K562 (cell line): ENCODE results near the gene SLC20A1. TPM values are rescaled to one million over a fixed set of nuclear protein-coding genes. Genes with fewer than 3 reads are reported as not detected.
A peak's percentile ranks its signal among the peaks of the same experiment; 100 is the strongest.

ENCODE experiments used
- ATAC-seq: fragments of 200-7000 bp; cut with Tn5 transposase; 3 replicates; pipeline ENCODE4 v1.9.1; 2020; ENCODE audit warnings: moderate library complexity
- BruUV-seq: library from RNA; stranded (reverse); fragments of 400-500 nt; replicated peaks from 2 replicates; lab custom pipeline; 2021; lab: Mats Ljungman, UMichigan
- CTCF ChIA-PET: fragments of 300-600 bp; formaldehyde crosslinking; extraction: SDS; loops from one replicate; lab custom pipeline; 2021; ENCODE audit warnings: low intra/inter-chr PET ratio; lab: Yijun Ruan, JAX
- POLR2A ChIA-PET: fragments of 300-600, 350-650 bp; sonication (Branson Sonifier 250); formaldehyde crosslinking; extraction: SDS; loops from one replicate; lab custom pipeline; 2021; ENCODE audit warnings: antibody characterized with exemption, inconsistent platforms; lab: Yijun Ruan, JAX
- DNase-seq, 4 experiments: peaks; one replicate each; pipeline versions ENCODE4 v3.0.0 to v3.0.0-alpha.2; 2011 to 2018; ENCODE audit warnings: low spot score in 3 of 4, mixed read lengths in 3 of 4; ENCODE audit errors: extremely low read depth in 1 of 4
- FAIRE-seq: peaks from 2 replicates; lab custom pipeline; 2011; peaks lifted over from hg19 to GRCh38; lab: Jason Lieb, UNC
- H2AFZ ChIP-seq: 2 replicates; pipeline ENCODE4 v1.6.0; 2011; ENCODE audit warnings: low read depth, low read length, control low read depth, inconsistent platforms
- H3K27ac ChIP-seq: fragments of 200-600 bp; 3 replicates; pipeline ENCODE4 v1.8.0; 2011; ENCODE audit warnings: low read depth, mild to moderate bottlenecking, control low read depth, inconsistent platforms, low read length, moderate library complexity, mixed read lengths; ENCODE audit errors: extremely low read depth
- H3K27me3 ChIP-seq, 2 experiments: fragments of 300-600 bp in 1 of 2; 2 replicates in 1 of 2; 3 replicates in 1 of 2; pipeline versions ENCODE4 v1.6.0 to v1.8.0; 2011; ENCODE audit warnings: inconsistent platforms in 2 of 2, low read length in 2 of 2, mild to moderate bottlenecking in 1 of 2, mixed read lengths in 1 of 2, moderate library complexity in 1 of 2; ENCODE audit not compliant: control insufficient read depth in 2 of 2, insufficient read depth in 2 of 2
- H3K36me3 ChIP-seq: fragments of 300-600 bp; 3 replicates; pipeline ENCODE4 v1.8.0; 2011; ENCODE audit warnings: mild to moderate bottlenecking, low read length, inconsistent platforms; ENCODE audit not compliant: control insufficient read depth, insufficient read depth
- H3K4me1 ChIP-seq, 2 experiments: fragments of 200-600 bp in 1 of 2; replicated peaks in 1 of 2; 2 replicates in 1 of 2; 3 replicates in 1 of 2; pipeline versions ENCODE4 v1.5.1 to v1.8.0; 2011; ENCODE audit warnings: inconsistent platforms in 2 of 2, low read length in 2 of 2, mild to moderate bottlenecking in 1 of 2, mixed read lengths in 1 of 2, moderate library complexity in 1 of 2; ENCODE audit not compliant: control insufficient read depth in 2 of 2, insufficient read depth in 2 of 2
- H3K4me2 ChIP-seq: 2 replicates; pipeline ENCODE4 v1.6.1; 2011; ENCODE audit warnings: low read length, control low read depth, inconsistent platforms, mixed read lengths; ENCODE audit not compliant: insufficient read depth
- H3K4me3 ChIP-seq: fragments of 200-600 bp; sonication (generic), shearing (Covaris generic); 2 replicates; pipeline ENCODE4 v1.5.1; 2016; ENCODE audit warnings: control low read depth, inconsistent platforms
- H3K79me2 ChIP-seq: fragments of 200-600 bp; 3 replicates; pipeline ENCODE4 v1.8.0; 2011; ENCODE audit warnings: low read length, inconsistent platforms; ENCODE audit not compliant: control insufficient read depth, insufficient read depth
- H3K9ac ChIP-seq, 2 experiments: 2 replicates each; pipeline versions ENCODE4 v1.6.0 to v1.6.1; 2011; ENCODE audit warnings: low read depth in 2 of 2, low read length in 2 of 2, control low read depth in 1 of 2, inconsistent platforms in 1 of 2, mild to moderate bottlenecking in 1 of 2, mixed read lengths in 1 of 2; ENCODE audit not compliant: insufficient read depth in 1 of 2
- H3K9me1 ChIP-seq: one replicate; pipeline ENCODE4 v1.6.0; 2011; ENCODE audit warnings: inconsistent platforms, mild to moderate bottlenecking, low read length, moderate library complexity; ENCODE audit not compliant: control insufficient read depth, insufficient read depth
- H3K9me3 ChIP-seq: replicated peaks from 2 replicates; pipeline ENCODE4 v1.5.1; 2011; ENCODE audit warnings: low read depth, low read length, inconsistent platforms; ENCODE audit not compliant: control insufficient read depth, insufficient read depth
- H4K20me1 ChIP-seq: replicated peaks from 2 replicates; pipeline ENCODE4 v1.6.1; 2011; ENCODE audit warnings: low read length, inconsistent platforms, mixed read lengths; ENCODE audit not compliant: control insufficient read depth, insufficient read depth
- CEBPG ChIP-seq, 3 experiments: fragments of 200-800 bp in 1 of 3; sonication (Bioruptor generic) in 1 of 3; sonication (generic) in 1 of 3; formaldehyde crosslinking in 1 of 3; IDR thresholded peaks in 2 of 3; conservative IDR thresholded peaks in 1 of 3; 2 replicates each; pipeline versions ENCODE4 v1.6.1 to v1.8.0; 2016 to 2022; ENCODE audit warnings: missing compliant biosample characterization in 2 of 3, missing genetic modification characterization in 2 of 3, mild to moderate bottlenecking in 1 of 3, missing genetic modification reagents in 1 of 3
- CREB3L1 ChIP-seq: fragments of 450-650 bp; IDR thresholded peaks from 2 replicates; pipeline ENCODE4 v1.6.1; 2014; ENCODE audit warnings: low read depth, mild to moderate bottlenecking, moderate library complexity, borderline replicate concordance
- ELF4 ChIP-seq: fragments of 450-650 bp; formaldehyde crosslinking; IDR thresholded peaks from 2 replicates; pipeline ENCODE4 v1.4.0; 2022; ENCODE audit warnings: missing genetic modification characterization
- FOXJ2 ChIP-seq: fragments of 200-800 bp; sonication (Bioruptor generic); IDR thresholded peaks from 2 replicates; pipeline ENCODE4 v1.6.1; 2016; ENCODE audit warnings: missing genetic modification characterization, missing compliant biosample characterization
- FOXK1 ChIP-seq: sonication (generic); formaldehyde crosslinking; IDR thresholded peaks from 2 replicates; pipeline ENCODE4 v1.8.0; 2022; ENCODE audit warnings: missing genetic modification reagents, mild to moderate bottlenecking, borderline replicate concordance
- FUS ChIP-seq: fragments of 200-400 bp; formaldehyde crosslinking; optimal IDR thresholded peaks from 2 replicates; pipeline ENCODE3; 2017; ENCODE audit warnings: low read depth, low read length
- KAT2B ChIP-seq: IDR thresholded peaks from one replicate; pipeline ENCODE4 v1.6.1; 2012; ENCODE audit warnings: low read depth, mild to moderate bottlenecking, control low read depth, inconsistent platforms, low read length, moderate library complexity
- NFE2 ChIP-seq: IDR thresholded peaks from 2 replicates; pipeline ENCODE4 v1.6.1; 2014; ENCODE audit warnings: antibody characterized with exemption, low read depth
- REST ChIP-seq, 2 experiments: fragments of 450-650 bp; formaldehyde crosslinking in 1 of 2; IDR thresholded peaks; 2 replicates each; pipeline versions ENCODE4 v1.4.0 to v1.6.1; 2014 to 2020; ENCODE audit warnings: mild to moderate bottlenecking in 2 of 2, borderline replicate concordance in 1 of 2, low read depth in 1 of 2
- ZNF277 ChIP-seq: fragments of 250-450 bp; sonication (Bioruptor Pico); IDR thresholded peaks from 2 replicates; pipeline ENCODE4 v1.8.0; 2022; ENCODE audit warnings: inconsistent platforms, mild to moderate bottlenecking, moderate library complexity, borderline replicate concordance
- WGBS: fragments of 100-300 bp; shearing (Covaris generic); methylation state at CpG from one replicate; pipeline ENCODE4 v1.1.6; 2016; ENCODE audit warnings: low coverage, mixed read lengths; ENCODE audit not compliant: insufficient coverage; ENCODE audit errors: missing lambda C conversion rate; 5-methylcytosine and 5-hydroxymethylcytosine counted together
- in situ Hi-C: fragments of 300-500 bp; cut with MboI; formaldehyde crosslinking; loops from 4 replicates; pipeline ENCODE4 v1.15.0; 2018; ENCODE audit warnings: inconsistent platforms, mixed read lengths
- intact Hi-C: fragments of 100-400 bp; cut with micrococcal nuclease; formaldehyde crosslinking; loops from 2 replicates; pipeline ENCODE4 v1.14.2; 2022
- polyA plus RNA-seq, 8 experiments: library from polyadenylated mRNA; depleted of rRNA in 4 of 8; stranded (reverse) in 5 of 8; unstranded in 3 of 8; fragments of >200 nt; fragmentation: Nextera tagmentation in 2 of 8; fragmentation: Illumina TruSeq in 1 of 8; extraction: Ambion mirVana in 2 of 8; extraction: Trizol in 1 of 8; gene quantifications; 2 replicates each; pipeline versions ENCODE4 v1.2.1 to v1.2.3, GENCODE V29; 2011 to 2014; ENCODE audit warnings: inconsistent platforms in 1 of 8, missing spikeins in 1 of 8
- total RNA-seq, 7 experiments: library from RNA; depleted of rRNA in 6 of 7; stranded (reverse); fragments of >200 nt in 6 of 7; fragmentation: Illumina TruSeq in 2 of 7; extraction: Trizol in 2 of 7; gene quantifications; 2 replicates each; pipeline versions ENCODE4 v1.2.1 to v1.2.3, GENCODE V29; 2011 to 2021; ENCODE audit warnings: low replicate concordance in 1 of 7

The SLC20A1 gene
- total and polyA plus RNA-seq, 9 of the 15 experiments (the other 6 are each of a cell fraction or from before 2014, with no cell fraction given): 53.8 to 150 (median 74.7) TPM

- Histone ChIP-seq H3K4me3 (no peak overlapping the region), H4K20me1 (no peaks in the 10 kb centered on the region), H2AFZ (peak overlapping the region; percentile 97), H3K27me3 (no peaks in the 10 kb centered on the region), H3K27ac (no peak overlapping the region), H3K9me1 (no peaks in the 10 kb centered on the region), H3K9me3 (no peaks in the 10 kb centered on the region), H3K36me3 (no peaks in the 10 kb centered on the region), H3K79me2 (no peaks in the 10 kb centered on the region), H3K9ac (peak overlapping the region in 1 of 2 experiments; percentile 23; a peak in 1 of 4 replicates), H3K4me2 (no peak overlapping the region), H3K4me1 (peaks cover 0 to 3% of the 10 kb centered on the region in 2 experiments; a peak in 2 of 5 replicates)
- POLR2A ChIA-PET: interaction anchor here (0.7 to 1.5 kb wide), 3 partner anchors 9 to 1887 kb away, joined by 3 to 4 read pairs (median 3); no protein-coding TSS in a partner anchor
- in situ Hi-C loops (loop anchor here (5.0 to 25.0 kb wide), 2 partner anchors 127 to 287 kb away; no protein-coding TSS in a partner anchor), intact Hi-C loops (loop anchor here (1.0 to 5.0 kb wide), 3 partner anchors 126 to 342 kb away; no protein-coding TSS in a partner anchor)
- ATAC-seq: no peak
- no peak for DNase-seq
- CTCF ChIA-PET: interaction anchor here (0.8 to 4.6 kb wide), 4 partner anchors 125 to 358 kb away, joined by 3 to 67 read pairs (median 4); no protein-coding TSS in a partner anchor
- no TSS peak for BruUV-seq
- no peak for FAIRE-seq
- 74% methylated on average over 3 of the region's 3 CpGs for WGBS
- TF ChIP-seq FOXK1 (no peak), NFE2 (no peak), KAT2B (no peak), CEBPG (CRISPR knock-in tag; IDR thresholded peaks at IDR 0.05) (no peak), CEBPG (tag; conservative IDR thresholded peaks at IDR 0.05 in 1 of 2, IDR thresholded peaks at IDR 0.05 in 1 of 2) (no peak), REST (IDR thresholded peaks at IDR 0.05; ENCODE audit: borderline replicate concordance) (no peak), REST (CRISPR knock-in tag; IDR thresholded peaks at IDR 0.05; ENCODE audit: low read depth) (no peak), ZNF277 (CRISPR knock-in tag) (no peak), CREB3L1 (no peak), ELF4 (no peak), FOXJ2 (tag) (no peak), FUS (no peak)
Measured at GRCh38 chr2:112600634-112601033, 45.1 kb upstream of the SLC20A1 start.
